ENCODE measurements around the gene PRKG1. TPM values are rescaled to one million over a fixed set of nuclear protein-coding genes. Genes with fewer than 3 reads are reported as not detected.
"Not testable (repeated sequence)": the region's sequence is repeated elsewhere in the genome, so short reads cannot be mapped to it uniquely, and the experiment has no call there.

PRKG1 gene
- total RNA-seq, 1 donor from 2014 or later = not detected

- intact Hi-C loops (cut with micrococcal nuclease) = no loop called here
Measured at GRCh38 chr10:52029628-52030027, 955.3 kb downstream of the PRKG1 start.

GRCh38 chr10:52030051-52030790 lies 955.9 kb downstream of the PRKG1 start:
- intact Hi-C loops (cut with micrococcal nuclease) = no loop called here

DNA sequence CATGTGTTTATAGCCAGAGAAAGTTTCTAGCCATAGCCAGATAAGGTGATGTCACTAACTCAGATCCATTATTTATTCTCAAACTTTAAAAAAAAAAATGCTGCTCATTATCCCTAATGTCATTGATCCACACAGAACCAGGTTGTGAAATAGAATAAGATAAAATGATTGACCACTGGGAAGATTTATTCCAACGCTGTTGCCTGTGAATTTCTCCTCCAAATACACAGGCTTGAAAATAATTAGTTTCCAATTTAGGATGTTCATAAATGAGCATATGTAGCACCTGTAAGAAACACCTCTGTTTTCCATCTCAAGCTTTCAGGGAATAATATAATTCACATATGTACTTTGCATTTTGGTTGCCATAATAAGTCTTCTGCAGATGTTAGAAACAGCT lies 956.7 kb downstream of the PRKG1 start:
- intact Hi-C loops (cut with micrococcal nuclease) = no loop called here

DNA sequence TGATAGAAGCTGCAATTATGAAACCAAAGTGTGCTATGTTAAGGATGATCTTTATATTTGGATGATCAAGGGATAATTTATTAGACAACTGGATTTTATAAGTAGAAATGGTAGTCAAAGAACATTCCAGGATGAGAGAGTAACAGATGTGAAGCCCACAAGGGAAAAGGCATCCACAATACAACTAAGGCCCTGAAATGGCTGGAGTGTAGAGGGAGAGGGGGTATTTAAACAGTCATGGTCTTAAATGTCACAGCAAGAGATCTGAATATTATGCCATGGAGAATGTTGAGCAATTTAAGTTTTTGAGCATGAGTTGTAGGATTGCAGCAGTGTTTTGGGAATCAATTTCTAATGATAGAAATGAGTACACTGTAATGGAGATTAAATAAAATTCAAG lies 957.5 kb downstream of the PRKG1 start:
- intact Hi-C loops (cut with micrococcal nuclease) = no loop called here

DNA sequence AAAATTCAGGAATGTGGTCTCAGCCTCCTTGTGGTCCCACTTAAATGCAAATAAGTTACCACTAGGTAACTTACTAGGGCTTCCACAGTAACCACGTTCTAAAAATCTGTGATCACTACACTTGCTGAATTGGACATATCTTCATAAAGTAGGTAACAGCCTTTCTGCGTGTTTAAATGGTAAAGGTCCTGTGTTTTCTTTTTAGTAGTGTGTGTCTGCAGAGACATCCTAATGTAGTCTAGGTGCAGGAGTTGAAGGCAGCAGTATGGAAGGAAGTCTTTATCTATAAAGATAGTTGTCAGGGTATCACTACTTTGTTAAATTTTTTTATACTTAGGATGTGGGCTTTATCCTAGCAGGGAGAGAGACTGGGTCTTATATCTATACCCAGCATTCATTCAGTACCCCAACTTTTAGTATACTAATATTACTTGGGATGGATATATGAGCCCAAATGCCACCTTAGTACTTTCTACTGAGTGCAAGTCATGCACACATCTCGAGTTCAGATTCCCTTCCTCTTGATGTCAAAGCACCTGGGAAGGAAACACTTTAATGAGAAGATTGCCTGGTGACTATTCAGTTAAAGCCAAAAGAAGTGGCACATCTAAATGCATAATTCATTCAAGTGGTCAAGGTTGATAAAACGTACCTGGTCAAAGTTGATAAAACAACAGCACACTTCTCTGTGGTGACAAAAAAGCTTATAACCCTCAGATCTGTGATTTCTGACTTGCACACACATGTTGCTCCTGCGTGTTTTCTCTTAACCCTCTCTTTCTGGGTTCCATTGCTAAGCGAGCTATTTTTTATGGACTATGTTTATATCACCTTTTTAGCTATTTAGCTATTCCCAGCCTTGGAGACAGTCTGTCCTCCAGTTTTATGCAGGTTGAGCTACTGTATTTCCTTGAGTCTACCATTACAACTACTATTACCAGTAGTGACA lies 958.7 kb downstream of the PRKG1 start:
- intact Hi-C loops (cut with micrococcal nuclease) = no loop called here

GRCh38 chr10:52039002-52039793 lies 964.9 kb downstream of the PRKG1 start:
- intact Hi-C loops (cut with micrococcal nuclease) = not testable (repeated sequence)

- intact Hi-C loops (cut with micrococcal nuclease) = no loop called here
Measured at GRCh38 chr10:52040486-52040885, 966.2 kb downstream of the PRKG1 start.

- intact Hi-C loops (cut with micrococcal nuclease) = no loop called here
Measured at GRCh38 chr10:52043811-52044210, 969.5 kb downstream of the PRKG1 start.

DNA sequence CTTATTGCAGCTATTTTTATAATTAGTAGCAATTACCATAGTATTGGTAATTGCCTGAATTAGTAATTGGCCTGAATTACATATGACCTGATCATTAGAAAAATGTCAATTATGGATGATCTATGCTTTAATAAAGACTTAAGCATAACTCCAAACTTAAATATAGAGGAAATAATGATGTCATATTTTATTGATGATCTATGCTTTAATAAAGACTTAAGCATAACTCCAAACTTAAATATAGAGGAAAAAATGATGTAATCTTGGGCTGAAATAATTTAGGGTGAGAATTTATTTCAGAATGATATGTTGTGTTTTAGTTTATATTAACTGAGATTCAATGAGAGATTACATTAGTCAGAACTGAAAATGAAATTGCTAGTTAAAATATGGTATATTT lies 973.8 kb downstream of the PRKG1 start:
- intact Hi-C loops (cut with micrococcal nuclease) = no loop called here

- intact Hi-C loops (cut with micrococcal nuclease) = no loop called here
Measured at GRCh38 chr10:52050429-52051047, 976.3 kb downstream of the PRKG1 start.

- intact Hi-C loops (cut with micrococcal nuclease) = no loop called here
Measured at GRCh38 chr10:52053497-52053896, 979.2 kb downstream of the PRKG1 start.

DNA sequence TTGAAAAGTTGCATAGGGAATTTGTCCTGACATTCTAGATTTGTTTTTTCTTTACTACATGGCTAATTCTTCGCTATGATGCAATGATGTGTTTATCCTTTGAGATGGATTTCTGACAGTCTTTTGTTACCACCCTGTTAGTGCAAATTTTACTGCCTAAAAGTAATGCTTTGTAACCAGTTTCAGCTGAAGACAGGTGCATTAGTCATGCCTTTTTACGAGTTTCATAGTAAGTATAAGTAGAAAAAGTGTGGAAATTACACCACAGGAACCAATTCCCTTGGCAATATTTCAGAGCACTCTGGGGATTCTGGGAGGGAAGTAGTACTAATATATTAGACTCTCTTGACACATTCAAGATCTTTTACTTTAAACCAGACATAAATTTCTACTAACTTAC lies 982.0 kb downstream of the PRKG1 start:
- intact Hi-C loops (cut with micrococcal nuclease) = no loop called here

- intact Hi-C loops (cut with micrococcal nuclease) = no loop called here
Measured at GRCh38 chr10:52059089-52059488, 984.8 kb downstream of the PRKG1 start.

GRCh38 chr10:52063159-52063558 lies 988.9 kb downstream of the PRKG1 start:
- intact Hi-C loops (cut with micrococcal nuclease) = no loop called here

DNA sequence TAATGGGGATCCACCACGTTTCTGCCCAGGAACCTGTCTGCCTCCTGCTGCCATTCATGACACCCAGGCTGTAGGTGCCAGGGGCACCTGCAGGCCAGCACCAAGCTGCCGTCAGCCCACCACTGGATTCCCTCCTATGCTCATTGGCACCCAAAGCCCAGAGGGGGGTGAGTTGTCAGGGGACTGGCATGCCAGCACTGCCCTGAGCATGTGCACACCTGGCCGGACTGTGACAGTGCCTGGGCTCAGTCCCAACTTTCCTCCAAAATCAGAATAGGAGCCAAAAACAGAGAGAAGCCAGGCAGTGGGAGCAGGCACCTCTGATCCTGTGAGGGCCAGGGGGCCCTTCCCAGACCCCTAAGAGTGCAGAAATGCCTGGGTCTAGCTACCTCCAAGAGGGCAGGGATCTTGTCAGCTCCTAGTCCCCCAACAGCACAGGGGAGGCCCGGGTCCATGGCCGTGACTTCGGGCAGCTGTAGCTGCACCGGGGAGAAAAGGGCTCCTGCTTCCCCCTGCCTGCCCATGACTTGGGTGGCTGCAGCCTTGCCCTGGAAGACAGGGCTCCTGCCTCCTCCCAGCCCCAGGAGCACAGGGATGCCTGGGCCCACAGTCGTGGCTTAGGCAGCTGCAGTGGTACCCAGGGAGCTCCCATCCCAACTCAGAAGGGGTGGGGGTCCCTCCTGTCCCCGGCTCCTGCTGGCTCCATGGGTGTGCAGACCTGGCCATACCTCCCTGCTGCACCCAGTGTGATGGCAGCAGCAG lies 990.0 kb downstream of the PRKG1 start:
- intact Hi-C loops (cut with micrococcal nuclease) = no loop called here

DNA sequence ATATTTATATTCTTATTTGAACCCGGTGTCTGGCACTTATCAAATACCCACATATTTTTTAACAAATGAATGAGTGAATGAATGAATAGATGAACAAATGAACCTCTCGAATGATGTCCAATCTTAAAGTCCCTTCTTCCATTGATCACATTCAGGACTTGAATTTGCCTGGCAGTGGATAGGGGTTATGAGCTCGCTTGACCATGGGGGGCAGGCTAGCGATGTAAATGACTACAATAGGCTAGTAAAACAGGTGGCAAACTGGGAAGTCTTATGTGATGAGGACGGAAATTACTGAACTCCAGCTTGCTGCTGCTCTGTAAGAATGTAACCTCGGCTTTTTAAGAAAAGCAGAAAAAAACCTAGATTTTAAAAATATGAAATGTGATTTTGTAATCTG lies 992.1 kb downstream of the PRKG1 start:
- intact Hi-C loops (cut with micrococcal nuclease) = no loop called here

DNA sequence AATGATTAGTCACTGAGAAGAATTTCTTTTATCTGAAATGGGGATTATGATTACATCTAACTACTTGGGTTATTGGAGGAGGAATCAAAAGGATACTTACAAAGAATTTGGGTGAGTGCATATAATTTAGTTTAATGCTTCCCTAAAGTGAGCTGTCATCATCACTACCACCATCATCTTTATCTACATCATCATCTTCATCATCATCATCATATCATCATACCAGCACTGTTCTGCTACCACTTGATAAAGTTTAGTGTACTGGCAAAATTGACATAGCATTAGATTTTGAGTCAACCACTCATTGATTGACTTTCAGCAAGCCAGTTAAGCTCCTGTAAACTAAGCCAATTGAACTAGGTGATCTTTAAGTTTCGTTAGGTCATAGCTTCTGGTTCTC lies 994.2 kb downstream of the PRKG1 start:
- intact Hi-C loops (cut with micrococcal nuclease) = no loop called here

DNA sequence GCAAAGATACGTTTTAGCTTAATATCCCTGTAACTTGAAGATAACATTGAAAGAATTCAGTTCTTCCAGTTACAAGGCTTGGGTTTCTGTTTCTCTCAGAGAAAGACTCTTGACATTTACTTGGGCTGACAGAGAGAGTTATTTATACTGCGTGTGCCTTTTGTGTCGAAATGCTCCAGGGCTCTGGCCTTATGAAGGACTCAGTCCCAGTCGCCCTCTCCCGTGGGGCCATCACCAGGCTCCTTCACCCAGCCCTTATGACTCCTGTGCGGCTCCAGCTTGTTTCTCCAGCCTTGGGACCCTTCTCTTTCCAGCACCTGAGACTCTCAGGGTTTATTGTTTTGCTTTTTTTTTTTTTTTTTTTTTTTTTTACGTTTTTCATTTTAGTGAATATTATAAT lies 997.5 kb downstream of the PRKG1 start:
- intact Hi-C loops (cut with micrococcal nuclease) = no loop called here

DNA sequence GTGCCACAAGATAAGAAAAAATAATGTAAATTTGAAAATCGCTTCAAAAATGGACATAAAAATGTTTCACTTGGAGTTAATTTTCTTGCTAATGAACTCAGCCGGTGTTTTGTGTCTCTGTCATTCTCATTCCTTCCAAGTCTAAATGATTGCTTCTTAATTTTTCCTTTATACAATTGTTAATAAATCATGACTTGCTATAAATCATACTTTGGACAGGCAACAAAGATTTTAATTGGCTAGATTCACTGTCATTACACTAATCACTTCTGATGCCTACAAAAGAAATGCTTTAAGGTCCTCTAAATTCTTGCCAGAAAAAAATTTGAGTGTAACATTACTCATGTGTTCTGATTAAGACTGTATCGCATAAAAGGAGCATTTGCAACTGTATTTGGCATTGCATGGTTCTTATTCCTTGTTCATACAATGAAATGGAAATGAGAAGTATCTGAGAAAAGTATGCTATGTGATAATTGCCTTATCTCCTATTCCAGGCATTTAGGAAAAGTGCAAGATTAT lies 1000.3 kb downstream of the PRKG1 start:
- intact Hi-C loops (cut with micrococcal nuclease) = no loop called here

GRCh38 chr10:52077814-52078213 lies 1003.5 kb downstream of the PRKG1 start:
- intact Hi-C loops (cut with micrococcal nuclease) = no loop called here
